SU-DHL-6 (cell line): Measurements from ENCODE around the gene FUOM.

Experiments used
- H2AFZ ChIP-seq: fragments of 200-600 bp; sonication (generic); 2 replicates; pipeline ENCODE4 v1.6.1; 2014; ENCODE audit warnings: low read depth, mild to moderate bottlenecking, moderate library complexity, mixed read lengths, antibody characterized with exemption, low read length; ENCODE audit not compliant: severe bottlenecking
- H3F3A ChIP-seq: fragments of 200-600 bp; shearing (Covaris generic); 2 replicates; pipeline ENCODE4 v1.6.0; 2016; ENCODE audit warnings: antibody characterized with exemption, mild to moderate bottlenecking; ENCODE audit not compliant: insufficient read depth
- H3K27ac ChIP-seq: fragments of 200-600 bp; sonication (generic); 2 replicates; pipeline ENCODE4 v1.5.1; 2016; ENCODE audit warnings: low read depth, mild to moderate bottlenecking, low read length, moderate library complexity, mixed read lengths
- H3K27me3 ChIP-seq: fragments of 200-600 bp; sonication (generic), shearing (Covaris generic); 2 replicates; pipeline ENCODE4 v1.6.0; 2014; ENCODE audit warnings: mild to moderate bottlenecking, low read length
- H3K36me3 ChIP-seq: fragments of 200-600 bp; sonication (generic); 2 replicates; pipeline ENCODE4 v1.6.1; 2014; ENCODE audit warnings: mild to moderate bottlenecking, low read length, mixed read lengths
- H3K4me2 ChIP-seq: fragments of 300-600, 200-600 bp; shearing (Covaris generic), sonication (generic); 2 replicates; pipeline ENCODE4 v1.6.0; 2014; ENCODE audit warnings: low read length, low read depth, mild to moderate bottlenecking; ENCODE audit not compliant: poor library complexity, severe bottlenecking
- H3K4me3 ChIP-seq: fragments of 200-600 bp; sonication (generic); 2 replicates; pipeline ENCODE4 v1.5.1; 2014; ENCODE audit warnings: antibody characterized with exemption, low read length, mild to moderate bottlenecking, mixed read lengths; ENCODE audit not compliant: insufficient read depth, poor library complexity, severe bottlenecking
- H3K79me2 ChIP-seq: fragments of 200-600 bp; sonication (generic); 2 replicates; pipeline ENCODE4 v1.6.1; 2014; ENCODE audit warnings: mild to moderate bottlenecking, low read length, moderate library complexity; ENCODE audit not compliant: insufficient read depth
- H3K9ac ChIP-seq: fragments of 200-600 bp; sonication (generic); 2 replicates; pipeline ENCODE4 v1.7.0; 2014; ENCODE audit warnings: mild to moderate bottlenecking, low read length
- H3K9me2 ChIP-seq: fragments of 200-600 bp; sonication (generic); replicated peaks from 2 replicates; pipeline ENCODE4 v1.6.1; 2014; ENCODE audit warnings: low read length; ENCODE audit not compliant: insufficient read depth
- H3K9me3 ChIP-seq: fragments of 200-600 bp; sonication (generic); 2 replicates; pipeline ENCODE4 v1.6.1; 2014; ENCODE audit warnings: low read length, mixed read lengths; ENCODE audit not compliant: insufficient read depth
- H4K20me1 ChIP-seq: fragments of 200-600 bp; sonication (generic); 2 replicates; pipeline ENCODE4 v1.6.1; 2014; ENCODE audit warnings: low read depth, mild to moderate bottlenecking, antibody characterized with exemption, low read length, moderate library complexity, mixed read lengths
- EZH2phosphoT487 ChIP-seq: fragments of 200-600 bp; sonication (generic), shearing (Covaris generic); conservative IDR thresholded peaks from 2 replicates; pipeline ENCODE4 v1.6.1; 2018; ENCODE audit warnings: mild to moderate bottlenecking, antibody characterized with exemption, low read length, moderate library complexity, mixed read lengths
- TF ChIP-seq, protein P1 (sequence below): fragments of 200-600 bp; sonication (generic); IDR thresholded peaks from one replicate; pipeline ENCODE4 v1.5.1; 2017; ENCODE audit warnings: antibody characterized with exemption, mild to moderate bottlenecking, low read length, moderate library complexity; ENCODE audit not compliant: insufficient read depth, poor library complexity, severe bottlenecking

FUOM gene

DNA sequence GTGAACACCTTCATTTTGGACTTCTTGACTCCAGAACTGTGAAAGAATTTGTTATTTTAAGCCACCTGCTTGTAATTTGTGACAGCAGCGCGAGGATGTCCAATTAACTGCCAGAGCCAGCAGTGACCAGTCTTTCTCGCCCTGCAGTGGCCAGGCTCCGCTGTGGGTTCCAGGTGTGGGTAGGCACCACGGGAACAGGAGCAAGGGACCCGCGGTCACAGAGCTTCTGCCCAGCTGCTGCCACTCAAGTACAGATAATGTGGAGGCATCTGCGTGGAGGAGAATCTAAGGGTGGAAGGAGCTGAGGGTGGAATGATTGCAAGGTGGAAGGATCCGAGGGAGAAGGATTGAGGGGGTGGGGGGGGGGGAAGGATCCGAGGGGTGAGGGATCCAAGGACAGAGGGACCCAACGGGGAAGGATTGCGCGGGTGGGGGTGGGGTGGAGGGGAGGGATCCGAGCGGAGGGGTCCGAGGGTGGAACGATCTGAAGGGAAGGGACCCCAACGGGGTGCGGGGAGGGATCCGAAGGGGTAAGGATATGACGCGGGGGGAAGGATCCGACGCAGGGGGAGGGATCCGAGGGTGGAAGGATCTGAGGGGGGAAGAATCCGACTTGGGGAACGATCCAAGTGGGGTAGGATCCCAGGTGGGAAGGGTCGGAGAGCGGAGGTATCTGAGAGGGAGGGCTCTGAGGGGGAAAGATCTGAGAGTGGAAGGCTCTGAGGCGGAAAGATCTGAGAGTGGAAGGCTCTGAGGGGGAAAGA lies 24.7 kb downstream of the FUOM start:
- H2AFZ ChIP-seq = no peak overlapping the region
- no peaks in the 10 kb centered on the region for H3K79me2 ChIP-seq
- no peak overlapping the region for H3K4me3 ChIP-seq
- H3K9me2 ChIP-seq = no peaks in the 10 kb centered on the region
- H3K9me3 ChIP-seq = no peaks in the 10 kb centered on the region; the same call in 1 of the 2 replicates
- TF ChIP-seq, protein P1, sequence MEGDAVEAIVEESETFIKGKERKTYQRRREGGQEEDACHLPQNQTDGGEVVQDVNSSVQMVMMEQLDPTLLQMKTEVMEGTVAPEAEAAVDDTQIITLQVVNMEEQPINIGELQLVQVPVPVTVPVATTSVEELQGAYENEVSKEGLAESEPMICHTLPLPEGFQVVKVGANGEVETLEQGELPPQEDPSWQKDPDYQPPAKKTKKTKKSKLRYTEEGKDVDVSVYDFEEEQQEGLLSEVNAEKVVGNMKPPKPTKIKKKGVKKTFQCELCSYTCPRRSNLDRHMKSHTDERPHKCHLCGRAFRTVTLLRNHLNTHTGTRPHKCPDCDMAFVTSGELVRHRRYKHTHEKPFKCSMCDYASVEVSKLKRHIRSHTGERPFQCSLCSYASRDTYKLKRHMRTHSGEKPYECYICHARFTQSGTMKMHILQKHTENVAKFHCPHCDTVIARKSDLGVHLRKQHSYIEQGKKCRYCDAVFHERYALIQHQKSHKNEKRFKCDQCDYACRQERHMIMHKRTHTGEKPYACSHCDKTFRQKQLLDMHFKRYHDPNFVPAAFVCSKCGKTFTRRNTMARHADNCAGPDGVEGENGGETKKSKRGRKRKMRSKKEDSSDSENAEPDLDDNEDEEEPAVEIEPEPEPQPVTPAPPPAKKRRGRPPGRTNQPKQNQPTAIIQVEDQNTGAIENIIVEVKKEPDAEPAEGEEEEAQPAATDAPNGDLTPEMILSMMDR = no peak
- TF ChIP-seq EZH2phosphoT487 = no peak
- H3K27me3 ChIP-seq = no peaks in the 10 kb centered on the region
- no peaks in the 10 kb centered on the region for H4K20me1 ChIP-seq
- H3K9ac ChIP-seq = no peak overlapping the region
- no peaks in the 10 kb centered on the region for H3K36me3 ChIP-seq
- no peak overlapping the region for H3K4me2 ChIP-seq
- H3K27ac ChIP-seq = no peak overlapping the region
- H3F3A ChIP-seq = 0 out of 2 replicates have a peak, but pooled peaks cover 5% of the 10 kb centered on the region

DNA sequence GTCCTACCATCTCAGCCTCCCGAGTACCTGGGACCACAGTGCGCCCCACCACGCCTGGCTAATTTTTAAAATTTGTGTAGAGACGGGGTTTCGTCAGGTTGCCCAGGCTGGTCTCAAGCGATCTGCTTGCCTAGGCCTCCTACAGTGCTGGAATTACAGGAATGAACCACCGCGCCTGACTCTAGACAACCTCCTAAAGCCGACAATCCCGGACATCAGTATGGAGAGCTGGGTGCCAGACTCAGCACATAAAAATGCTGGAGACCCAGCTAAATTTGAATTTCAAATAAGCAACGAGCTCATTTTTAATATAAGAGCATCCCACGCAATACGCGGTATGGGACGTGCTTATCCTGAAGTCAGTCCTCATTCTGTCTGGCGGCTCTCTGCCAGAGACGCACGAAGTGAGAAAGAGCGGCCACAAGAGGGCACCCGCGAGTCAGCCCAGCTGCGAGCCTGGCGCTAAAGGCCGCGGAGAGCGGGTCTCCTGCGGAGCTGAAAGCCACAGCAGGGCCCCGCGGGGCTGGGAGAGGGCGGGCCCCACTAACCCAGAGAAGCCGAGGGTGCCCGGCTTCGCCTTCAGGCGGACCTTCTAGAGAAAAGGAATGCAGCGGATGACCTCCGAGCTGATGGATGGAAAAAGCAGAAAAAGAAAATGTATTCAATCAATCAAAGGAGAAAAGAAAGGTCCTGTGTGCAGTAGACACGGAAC lies 28.2 kb downstream of the FUOM start:
- H3K4me2 ChIP-seq = peak overlapping the region; percentile 41
- H3K9me2 ChIP-seq = no peaks in the 10 kb centered on the region
- no peaks in the 10 kb centered on the region for H3K27me3 ChIP-seq
- no peak overlapping the region for H2AFZ ChIP-seq
- H3K27ac ChIP-seq = no peak overlapping the region
- no peak overlapping the region for H3K9ac ChIP-seq
- H3K4me3 ChIP-seq = no peak overlapping the region
- no peaks in the 10 kb centered on the region for H3K36me3 ChIP-seq
- no peaks in the 10 kb centered on the region for H4K20me1 ChIP-seq
- no peaks in the 10 kb centered on the region for H3K9me3 ChIP-seq
- no peak for TF ChIP-seq EZH2phosphoT487
- TF ChIP-seq, protein P1 = peak; percentile 93
- H3K79me2 ChIP-seq = no peaks in the 10 kb centered on the region
- 0 out of 2 replicates have a peak, but pooled peaks cover 5% of the 10 kb centered on the region for H3F3A ChIP-seq

DNA sequence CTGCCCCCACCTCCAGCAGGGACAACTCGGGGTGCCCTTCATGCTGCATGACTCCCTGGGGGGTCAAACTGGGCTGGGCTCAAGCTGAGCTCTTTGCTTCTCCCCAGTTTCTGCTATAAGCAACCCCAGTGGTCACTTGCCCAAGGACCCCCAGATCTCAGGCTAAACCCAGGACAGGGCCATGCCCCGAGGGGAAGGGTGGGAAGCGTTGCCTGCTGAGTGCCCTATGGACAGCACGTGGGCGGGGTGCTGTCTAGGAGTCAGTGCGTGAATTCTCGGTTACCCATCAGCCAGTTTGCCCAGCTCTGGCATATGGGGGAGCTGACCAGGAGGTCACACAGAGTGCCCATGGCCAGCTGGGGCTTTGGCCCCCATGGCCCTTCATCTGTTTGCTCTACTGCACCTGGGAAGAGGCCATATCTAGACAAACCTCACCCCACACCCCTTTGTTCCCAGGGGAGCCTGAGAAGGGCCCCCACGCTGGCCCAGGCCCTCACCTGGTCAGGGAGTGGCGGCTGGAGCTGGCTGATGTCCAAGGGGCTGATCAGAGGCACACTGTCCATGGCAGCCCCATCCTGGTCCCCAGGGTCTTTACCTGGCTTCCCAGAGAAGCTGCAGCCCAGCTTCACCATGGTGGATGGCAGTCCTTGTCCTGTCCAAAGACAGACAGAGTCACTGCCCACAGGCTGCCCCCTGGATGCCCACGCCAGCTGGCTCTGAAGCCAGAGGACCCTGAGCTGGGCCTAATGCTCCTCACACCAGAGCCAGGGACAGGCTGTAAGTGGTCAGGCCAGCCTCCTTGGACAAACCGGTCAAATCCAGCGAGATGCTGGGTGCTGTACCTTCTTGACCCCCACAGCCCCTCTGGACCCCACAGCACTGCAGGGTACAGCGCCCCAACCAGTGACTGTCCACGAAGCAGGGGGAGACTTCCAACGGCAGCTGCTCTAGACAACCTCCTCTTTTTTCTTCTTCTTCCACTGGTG lies 29.2 kb downstream of the FUOM start:
- no peaks in the 10 kb centered on the region for H4K20me1 ChIP-seq
- no peaks in the 10 kb centered on the region for H3K9me2 ChIP-seq
- no peak overlapping the region for H3K4me3 ChIP-seq
- H3K4me2 ChIP-seq = no peak overlapping the region
- H3K9me3 ChIP-seq = no peaks in the 10 kb centered on the region
- no peak overlapping the region for H3K27ac ChIP-seq
- no peak for TF ChIP-seq EZH2phosphoT487
- TF ChIP-seq, protein P1 = no peak
- no peak overlapping the region for H2AFZ ChIP-seq
- H3K79me2 ChIP-seq = no peaks in the 10 kb centered on the region
- H3K9ac ChIP-seq = no peak overlapping the region
- no peaks in the 10 kb centered on the region for H3K27me3 ChIP-seq
- 0 out of 2 replicates have a peak, but pooled peaks cover 5% of the 10 kb centered on the region for H3F3A ChIP-seq
- no peaks in the 10 kb centered on the region for H3K36me3 ChIP-seq
